Mesenchymal stem cell (in vitro differentiated cells and primary cell): Measurements from ENCODE around the gene INS.

Experiments used
- DNase-seq: peaks from one replicate; pipeline ENCODE4 v3.0.0-alpha.2; 2013
- H2AFZ ChIP-seq: one replicate; pipeline ENCODE4 v1.6.1; 2013; ENCODE audit warnings: low read depth, mild to moderate bottlenecking, control low read depth, inconsistent platforms, low read length, moderate library complexity
- H2AK5ac ChIP-seq: 2 replicates; pipeline ENCODE4 v1.6.1; 2013; ENCODE audit warnings: low read length, moderate library complexity, mild to moderate bottlenecking, inconsistent platforms; ENCODE audit not compliant: severe bottlenecking
- H2BK120ac ChIP-seq: one replicate; pipeline ENCODE4 v1.6.1; 2013; ENCODE audit warnings: low read depth, mild to moderate bottlenecking, inconsistent platforms, low read length, moderate library complexity
- H2BK12ac ChIP-seq, 2 experiments: one replicate each; pipeline ENCODE4 v1.6.1; 2013; ENCODE audit warnings: inconsistent platforms in 2 of 2, low read length in 2 of 2, mild to moderate bottlenecking in 2 of 2, moderate library complexity in 2 of 2, control low read depth in 1 of 2
- H2BK15ac ChIP-seq: one replicate; pipeline ENCODE4 v1.6.1; 2013; ENCODE audit warnings: mild to moderate bottlenecking, low read depth, inconsistent platforms; ENCODE audit not compliant: poor library complexity, severe bottlenecking
- H2BK5ac ChIP-seq: 2 replicates; pipeline ENCODE4 v1.6.1; 2013; ENCODE audit warnings: low read depth, mild to moderate bottlenecking, low read length, control low read depth, inconsistent platforms; ENCODE audit not compliant: poor library complexity, severe bottlenecking
- H3K14ac ChIP-seq, 2 experiments: one replicate each; pipeline ENCODE4 v1.6.1; 2013; ENCODE audit warnings: inconsistent platforms in 2 of 2, low read length in 2 of 2, control low read depth in 1 of 2, mild to moderate bottlenecking in 1 of 2, moderate library complexity in 1 of 2
- H3K18ac ChIP-seq, 2 experiments: one replicate each; pipeline ENCODE4 v1.6.1; 2013; ENCODE audit warnings: inconsistent platforms in 2 of 2, low read length in 2 of 2, control low read depth in 1 of 2, low read depth in 1 of 2, mild to moderate bottlenecking in 1 of 2
- H3K23ac ChIP-seq, 2 experiments: one replicate each; pipeline ENCODE4 v1.6.1; 2013; ENCODE audit warnings: inconsistent platforms in 2 of 2, low read length in 2 of 2, mild to moderate bottlenecking in 2 of 2, moderate library complexity in 2 of 2, control low read depth in 1 of 2
- H3K27ac ChIP-seq: 2 replicates; pipeline ENCODE4 v1.5.1; 2013; ENCODE audit warnings: mild to moderate bottlenecking, moderate library complexity, low read length, control low read depth, inconsistent platforms; ENCODE audit not compliant: poor library complexity, severe bottlenecking
- H3K27me3 ChIP-seq, 2 experiments: 2 replicates each; pipeline versions ENCODE4 v1.6.1 to v1.7.0; 2013; ENCODE audit warnings: low read length in 2 of 2, mild to moderate bottlenecking in 2 of 2, moderate library complexity in 2 of 2, control low read depth in 1 of 2, inconsistent platforms in 1 of 2; ENCODE audit not compliant: control insufficient read depth in 1 of 2, insufficient read depth in 1 of 2
- H3K36me3 ChIP-seq, 2 experiments: 2 replicates each; pipeline versions ENCODE4 v1.6.1 to v1.7.0; 2013; ENCODE audit warnings: low read length in 2 of 2, control low read depth in 1 of 2, inconsistent platforms in 1 of 2, low read depth in 1 of 2, mild to moderate bottlenecking in 1 of 2; ENCODE audit not compliant: insufficient read depth in 2 of 2, control insufficient read depth in 1 of 2
- H3K4ac ChIP-seq, 2 experiments: one replicate each; pipeline ENCODE4 v1.6.1; 2013; ENCODE audit warnings: inconsistent platforms in 2 of 2, low read length in 2 of 2, mild to moderate bottlenecking in 2 of 2, moderate library complexity in 2 of 2, control low read depth in 1 of 2, low read depth in 1 of 2
- H3K4me1 ChIP-seq: 2 replicates; pipeline ENCODE4 v1.6.1; 2013; ENCODE audit warnings: low read depth, low read length, control low read depth; ENCODE audit not compliant: control insufficient read depth, insufficient read depth
- H3K4me2 ChIP-seq: 2 replicates; pipeline ENCODE4 v1.6.1; 2013; ENCODE audit warnings: low read length, mild to moderate bottlenecking, inconsistent platforms; ENCODE audit not compliant: poor library complexity, severe bottlenecking
- H3K4me3 ChIP-seq, 2 experiments: 2 replicates each; pipeline versions ENCODE4 v1.5.1 to v1.7.0; 2013; ENCODE audit warnings: low read length in 2 of 2, mild to moderate bottlenecking in 2 of 2, control low read depth in 1 of 2, low read depth in 1 of 2; ENCODE audit not compliant: insufficient read depth in 1 of 2
- H3K79me1 ChIP-seq: replicated peaks from 2 replicates; pipeline ENCODE4 v1.6.1; 2013; ENCODE audit warnings: mild to moderate bottlenecking, control low read depth, low read length, inconsistent platforms; ENCODE audit not compliant: poor library complexity, severe bottlenecking
- H3K9ac ChIP-seq: 2 replicates; pipeline ENCODE4 v1.7.0; 2013; ENCODE audit warnings: mild to moderate bottlenecking, low read length, moderate library complexity
- H3K9me3 ChIP-seq: 2 replicates; pipeline ENCODE4 v1.7.0; 2013; ENCODE audit warnings: mild to moderate bottlenecking, low read length; ENCODE audit not compliant: control insufficient read depth
- H4K8ac ChIP-seq: one replicate; pipeline ENCODE4 v1.6.1; 2013; ENCODE audit warnings: inconsistent platforms, mild to moderate bottlenecking, low read length, moderate library complexity
- H4K91ac ChIP-seq: one replicate; pipeline ENCODE4 v1.6.1; 2013; ENCODE audit warnings: mild to moderate bottlenecking, low read length, inconsistent platforms
- WGBS: methylation state at CpG from one replicate; pipeline ENCODE4 v1.1.7; 2013; ENCODE audit warnings: mixed read lengths; 5-methylcytosine and 5-hydroxymethylcytosine counted together

INS gene

GRCh38 chr11:2142762-2143202 lies 18.2 kb downstream of the INS start:
- H2BK5ac ChIP-seq, result no peak overlapping the region

GRCh38 chr11:2142300-2142759 lies 18.7 kb downstream of the INS start:
- Histone ChIP-seq H4K8ac (no peak overlapping the region), H2BK15ac (no peak overlapping the region), H2BK120ac (no peak overlapping the region), H3K4me2 (no peak overlapping the region), H4K91ac (no peak overlapping the region), H3K18ac (peak overlapping the region in 1 of 2 experiments; percentile 12), H3K14ac (no peak overlapping the region), H3K4me1 (peaks cover 40% of the 10 kb centered on the region), H3K36me3 (no peaks in the 10 kb centered on the region), H2BK5ac (no peak overlapping the region), H3K9ac (no peak overlapping the region), H3K79me1 (no peaks in the 10 kb centered on the region), H3K27ac (no peak overlapping the region), H3K4me3 (no peak overlapping the region), H2AK5ac (no peak overlapping the region), H2BK12ac (no peak overlapping the region), H3K23ac (no peak overlapping the region), H3K27me3 (peaks cover 72 to 78% of the 10 kb centered on the region in 2 experiments), H2AFZ (no peak overlapping the region), H3K4ac (no peak overlapping the region), H3K9me3 (no peaks in the 10 kb centered on the region)
- WGBS, result 5% methylated on average over 5 of the region's 5 CpGs
- peak; percentile 59 for DNase-seq

More at GRCh38 chr11:2142762-2143202, 18.2 kb downstream of the INS start:
- H3K23ac ChIP-seq, result no peak overlapping the region
- WGBS, result 6% methylated on average over 5 of the region's 6 CpGs
- peak overlapping the region in 1 of 2 experiments; percentile 12 for H3K18ac ChIP-seq
- H3K4me2 ChIP-seq, result no peak overlapping the region
- DNase-seq, result peak; percentile 66
- no peak overlapping the region for H4K91ac ChIP-seq
- no peak overlapping the region for H2AFZ ChIP-seq
- H3K9me3 ChIP-seq, result no peaks in the 10 kb centered on the region
- no peak overlapping the region for H2AK5ac ChIP-seq
- H3K27ac ChIP-seq, result no peak overlapping the region
- no peaks in the 10 kb centered on the region for H3K36me3 ChIP-seq
- peaks cover 76 to 78% of the 10 kb centered on the region in 2 experiments for H3K27me3 ChIP-seq
- no peaks in the 10 kb centered on the region for H3K79me1 ChIP-seq
- no peak overlapping the region for H4K8ac ChIP-seq
- no peak overlapping the region for H3K14ac ChIP-seq
- H3K4ac ChIP-seq, result no peak overlapping the region
- H2BK15ac ChIP-seq, result no peak overlapping the region
- no peak overlapping the region for H2BK12ac ChIP-seq
- no peak overlapping the region for H3K4me3 ChIP-seq
- no peak overlapping the region for H3K9ac ChIP-seq
- H3K4me1 ChIP-seq, result peaks cover 36% of the 10 kb centered on the region
- no peak overlapping the region for H2BK120ac ChIP-seq

- Histone ChIP-seq H3K79me1 (peaks cover 4% of the 10 kb centered on the region), H3K4me3 (peak overlapping the region in 1 of 2 experiments; percentile 22), H2BK5ac (no peak overlapping the region), H3K27me3 (peaks cover 55 to 78% of the 10 kb centered on the region in 2 experiments), H2BK120ac (no peak overlapping the region), H2BK15ac (peak overlapping the region; percentile 83), H4K8ac (no peak overlapping the region), H2AK5ac (no peak overlapping the region), H3K14ac (no peak overlapping the region), H4K91ac (no peak overlapping the region), H3K9ac (no peak overlapping the region), H3K36me3 (no peaks in the 10 kb centered on the region), H2AFZ (no peak overlapping the region), H3K18ac (peak overlapping the region in 1 of 2 experiments; percentile 12), H3K4me1 (peaks cover 53% of the 10 kb centered on the region), H3K9me3 (no peaks in the 10 kb centered on the region), H3K23ac (peak overlapping the region in 1 of 2 experiments; percentile 40), H2BK12ac (no peak overlapping the region), H3K27ac (no peak overlapping the region), H3K4ac (no peak overlapping the region), H3K4me2 (peak overlapping the region; percentile 61)
- WGBS, result 2% methylated on average over 99 of the region's 102 CpGs
- DNase-seq, result peak; percentile 22
These were observed 20.3 kb downstream of the INS start for GRCh38 chr11:2140411-2141400.
